ENCODE data around the gene TMEM130.

Gene TMEM130

DNA sequence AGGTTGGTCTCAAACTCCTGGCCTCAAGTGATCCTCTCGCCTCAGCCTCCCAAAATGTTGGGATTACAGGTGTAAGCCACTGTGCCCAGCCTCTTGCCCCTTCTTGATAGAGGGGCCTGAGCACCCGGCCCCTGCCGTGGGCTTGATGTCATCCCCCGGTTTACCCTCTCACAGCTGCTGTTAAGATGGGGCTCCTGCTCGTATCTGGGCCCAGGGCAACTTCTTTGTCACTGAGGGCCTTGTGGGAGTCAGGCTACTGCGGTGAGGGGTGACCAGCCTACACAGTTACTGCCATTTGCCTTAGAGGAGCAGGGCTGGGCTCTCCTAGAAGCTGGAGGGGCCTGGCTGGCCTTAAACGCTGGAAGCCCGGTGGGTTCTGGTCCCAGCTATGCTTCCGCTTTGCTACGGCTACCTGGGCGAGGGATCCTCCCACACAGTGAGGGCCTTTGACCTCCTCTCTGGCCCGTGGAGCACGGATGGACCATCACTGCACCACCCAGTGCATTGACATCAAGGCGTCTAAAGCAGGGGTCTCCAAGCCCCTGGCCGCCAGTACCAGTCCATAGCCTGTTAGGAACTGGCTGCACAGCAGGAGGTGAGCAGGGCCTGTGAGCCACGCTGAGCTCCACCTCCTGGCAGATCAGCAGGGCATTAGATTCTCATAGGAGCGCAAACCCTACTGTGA is 1.1 kb upstream of the TMEM130 start:
- in situ Hi-C loops (cut with MboI; ENCODE audit: low sequenced_read_pairs): no loop called here
- Histone ChIP-seq H3K4me1 (no peaks in the 10 kb centered on the region), H3K9me3 (no peaks in the 10 kb centered on the region), H3K27me3 (ENCODE audit: low read depth) (peaks cover 2% of the 10 kb centered on the region; the same call in 1 of the 2 replicates), H3K4me3 (no peak overlapping the region), H3K36me3 (replicated peaks) (no peaks in the 10 kb centered on the region)
- DNase-seq (ENCODE audit: low spot score in 2 of 2): no peak

DNA sequence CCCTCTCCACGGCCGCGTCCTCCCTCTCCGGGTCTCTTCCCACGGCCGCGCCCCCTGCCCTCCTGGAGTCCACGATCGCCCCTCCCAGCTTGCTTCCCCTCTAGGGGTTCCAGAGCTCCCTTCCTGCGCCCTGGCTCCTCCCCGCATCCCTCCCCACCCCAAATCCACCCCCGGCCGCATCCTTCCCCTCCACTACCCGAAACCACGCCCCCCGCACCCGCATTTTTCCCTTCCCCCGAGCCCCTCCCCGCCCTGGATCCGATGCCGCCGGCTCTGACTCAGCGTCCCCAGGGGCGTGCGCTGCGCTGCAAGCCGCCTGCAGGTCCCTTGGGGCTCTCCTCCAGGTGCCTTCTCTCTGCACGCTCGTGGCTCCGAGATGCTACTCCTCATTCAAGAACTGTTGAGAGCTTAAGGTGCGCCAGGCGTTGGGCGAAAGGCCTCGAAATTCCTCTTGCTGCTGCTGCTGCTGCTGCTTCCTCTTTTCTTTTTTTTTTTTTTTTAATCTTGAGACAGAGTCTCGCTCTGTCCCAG is 372 bp upstream of the TMEM130 start:
- H3K9me3 ChIP-seq: no peaks in the 10 kb centered on the region
- DNase-seq (ENCODE audit: low spot score in 2 of 2): peak; percentile 36 to 79
- in situ Hi-C loops (cut with MboI; ENCODE audit: low sequenced_read_pairs): no loop called here

GRCh38 chr7:98869027-98869596 is 702 bp downstream of the TMEM130 start:
- in situ Hi-C loops (cut with MboI; ENCODE audit: low sequenced_read_pairs): no loop called here
- DNase-seq (ENCODE audit: low spot score in 2 of 2): no peak
- Histone ChIP-seq H3K36me3 (replicated peaks) (no peaks in the 10 kb centered on the region), H3K4me3 (peak overlapping the region; percentile 25), H3K4me1 (peaks cover 5% of the 10 kb centered on the region; the same call in 1 of the 2 replicates), H3K9me3 (no peaks in the 10 kb centered on the region), H3K27me3 (ENCODE audit: low read depth) (peaks cover 2% of the 10 kb centered on the region; the same call in 1 of the 2 replicates)

More for the DNA sequence above, 372 bp upstream of the TMEM130 start:
- Histone ChIP-seq H3K4me1 (peaks cover 4% of the 10 kb centered on the region; the same call in 1 of the 2 replicates), H3K4me3 (peak overlapping the region; percentile 25), H3K36me3 (replicated peaks) (no peaks in the 10 kb centered on the region), H3K27me3 (ENCODE audit: low read depth) (peaks cover 2% of the 10 kb centered on the region; the same call in 1 of the 2 replicates)

GRCh38 chr7:98868450-98868849 is 1.4 kb downstream of the TMEM130 start:
- no peak overlapping the region for H3K4me3 ChIP-seq
- in situ Hi-C loops (cut with MboI; ENCODE audit: low sequenced_read_pairs): no loop called here
- peaks cover 5% of the 10 kb centered on the region; the same call in 1 of the 2 replicates for H3K4me1 ChIP-seq
- no peaks in the 10 kb centered on the region for H3K9me3 ChIP-seq
- no peaks in the 10 kb centered on the region for H3K36me3 ChIP-seq (replicated peaks)
- DNase-seq (ENCODE audit: low spot score in 2 of 2): no peak
- H3K27me3 ChIP-seq (ENCODE audit: low read depth): peaks cover 2% of the 10 kb centered on the region; the same call in 1 of the 2 replicates

- Histone ChIP-seq H3K36me3 (replicated peaks) (no peaks in the 10 kb centered on the region), H3K4me3 (no peak overlapping the region), H3K4me1 (peaks cover 5% of the 10 kb centered on the region; the same call in 1 of the 2 replicates), H3K9me3 (no peaks in the 10 kb centered on the region), H3K27me3 (ENCODE audit: low read depth) (peaks cover 6% of the 10 kb centered on the region; the same call in 1 of the 2 replicates)
- in situ Hi-C loops (cut with MboI; ENCODE audit: low sequenced_read_pairs): no loop called here
- no peak for DNase-seq (ENCODE audit: low spot score in 2 of 2)
Measured at GRCh38 chr7:98866765-98867164, 3.0 kb downstream of the TMEM130 start.

- H3K36me3 ChIP-seq (replicated peaks): no peaks in the 10 kb centered on the region
- DNase-seq (ENCODE audit: low spot score in 2 of 2): no peak
- peaks cover 5% of the 10 kb centered on the region; the same call in 1 of the 2 replicates for H3K4me1 ChIP-seq
- peaks cover 8% of the 10 kb centered on the region; the same call in 1 of the 2 replicates for H3K27me3 ChIP-seq (ENCODE audit: low read depth)
- in situ Hi-C loops (cut with MboI; ENCODE audit: low sequenced_read_pairs): no loop called here
- H3K9me3 ChIP-seq: no peaks in the 10 kb centered on the region
- H3K4me3 ChIP-seq: no peak overlapping the region
Measured at GRCh38 chr7:98866351-98866750, 3.5 kb downstream of the TMEM130 start.

- Histone ChIP-seq H3K4me1 (peaks cover 5% of the 10 kb centered on the region; the same call in 1 of the 2 replicates), H3K9me3 (no peaks in the 10 kb centered on the region), H3K27me3 (ENCODE audit: low read depth) (peaks cover 8% of the 10 kb centered on the region; the same call in 1 of the 2 replicates), H3K4me3 (no peak overlapping the region), H3K36me3 (replicated peaks) (no peaks in the 10 kb centered on the region)
- in situ Hi-C loops (cut with MboI; ENCODE audit: low sequenced_read_pairs): no loop called here
- no peak for DNase-seq (ENCODE audit: low spot score in 2 of 2)
Measured at GRCh38 chr7:98864731-98865453, 4.9 kb downstream of the TMEM130 start.

DNA sequence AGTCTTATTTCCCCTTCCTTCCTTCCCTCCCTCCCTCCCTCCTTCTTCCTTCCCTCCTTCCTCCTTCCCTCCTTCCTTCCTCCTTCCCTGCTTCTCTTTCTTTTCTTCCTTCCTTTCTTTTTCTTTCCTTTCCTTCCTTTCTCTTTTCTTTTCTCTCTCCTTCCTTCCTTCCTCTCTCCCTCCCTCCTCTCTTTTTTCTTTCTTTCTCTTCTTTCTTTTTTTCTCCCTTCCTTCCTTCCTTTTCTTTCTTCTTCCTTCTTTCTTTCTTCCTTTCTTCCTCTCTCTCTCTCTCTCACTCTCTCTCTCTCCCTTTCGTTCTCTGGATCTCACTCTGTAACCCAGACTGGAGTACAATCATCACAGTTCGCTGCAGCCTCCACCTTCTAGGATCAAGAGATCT is 6.2 kb downstream of the TMEM130 start:
- no peak for DNase-seq (ENCODE audit: low spot score in 2 of 2)
- H3K4me1 ChIP-seq: peaks cover 5% of the 10 kb centered on the region; the same call in 1 of the 2 replicates
- no peak overlapping the region for H3K4me3 ChIP-seq
- no peaks in the 10 kb centered on the region for H3K36me3 ChIP-seq (replicated peaks)
- H3K27me3 ChIP-seq (ENCODE audit: low read depth): 0 out of 2 replicates have a peak, but pooled peaks cover 6% of the 10 kb centered on the region
- in situ Hi-C loops (cut with MboI; ENCODE audit: low sequenced_read_pairs): no loop called here
- H3K9me3 ChIP-seq: no peaks in the 10 kb centered on the region

DNA sequence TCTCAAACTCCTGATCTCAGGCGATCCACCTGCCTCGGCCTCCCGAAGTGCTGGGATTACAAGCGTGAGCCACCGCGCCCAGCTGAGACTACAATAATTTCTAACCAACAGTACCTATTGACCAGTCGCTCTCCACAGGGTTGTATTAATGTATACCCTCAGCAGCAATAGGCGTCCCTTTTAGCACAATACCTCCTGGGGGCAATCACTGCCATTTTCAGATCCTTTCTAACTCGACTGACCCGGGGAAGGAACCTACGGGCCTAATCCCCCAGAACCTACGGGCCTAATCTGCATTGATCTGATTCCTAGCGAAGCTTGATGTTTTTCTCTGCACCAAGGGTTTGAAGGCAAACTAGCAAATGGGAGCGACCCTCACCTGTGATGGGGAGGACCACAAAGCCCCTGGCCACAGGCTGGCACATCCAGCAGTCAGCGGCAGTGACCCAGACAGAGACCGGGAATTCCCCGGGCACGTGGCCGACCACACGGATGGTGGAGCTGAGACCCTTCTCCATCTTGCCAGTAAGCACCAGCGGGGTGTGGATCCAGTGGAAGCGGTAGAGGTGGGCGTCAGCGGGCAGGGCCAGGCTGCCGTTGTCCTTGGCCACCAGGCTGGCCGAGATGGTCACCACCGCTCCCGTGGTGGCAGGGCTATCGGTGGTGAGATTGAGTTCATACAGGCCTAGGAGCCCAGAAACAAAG is 6.9 kb downstream of the TMEM130 start:
- Histone ChIP-seq H3K4me1 (peaks cover 5% of the 10 kb centered on the region; the same call in 1 of the 2 replicates), H3K27me3 (ENCODE audit: low read depth) (0 out of 2 replicates have a peak, but pooled peaks cover 6% of the 10 kb centered on the region), H3K9me3 (no peaks in the 10 kb centered on the region), H3K36me3 (replicated peaks) (no peaks in the 10 kb centered on the region), H3K4me3 (no peak overlapping the region)
- no peak for DNase-seq (ENCODE audit: low spot score in 2 of 2)
- in situ Hi-C loops (cut with MboI; ENCODE audit: low sequenced_read_pairs): no loop called here

- DNase-seq (ENCODE audit: low spot score in 2 of 2): no peak
- 0 out of 2 replicates have a peak, but pooled peaks cover 6% of the 10 kb centered on the region for H3K27me3 ChIP-seq (ENCODE audit: low read depth)
- H3K4me3 ChIP-seq: no peak overlapping the region
- H3K36me3 ChIP-seq (replicated peaks): no peaks in the 10 kb centered on the region
- peaks cover 5% of the 10 kb centered on the region; the same call in 1 of the 2 replicates for H3K4me1 ChIP-seq
- in situ Hi-C loops (cut with MboI; ENCODE audit: low sequenced_read_pairs): no loop called here
- H3K9me3 ChIP-seq: no peaks in the 10 kb centered on the region
Measured at GRCh38 chr7:98862203-98862602, 7.6 kb downstream of the TMEM130 start.

DNA sequence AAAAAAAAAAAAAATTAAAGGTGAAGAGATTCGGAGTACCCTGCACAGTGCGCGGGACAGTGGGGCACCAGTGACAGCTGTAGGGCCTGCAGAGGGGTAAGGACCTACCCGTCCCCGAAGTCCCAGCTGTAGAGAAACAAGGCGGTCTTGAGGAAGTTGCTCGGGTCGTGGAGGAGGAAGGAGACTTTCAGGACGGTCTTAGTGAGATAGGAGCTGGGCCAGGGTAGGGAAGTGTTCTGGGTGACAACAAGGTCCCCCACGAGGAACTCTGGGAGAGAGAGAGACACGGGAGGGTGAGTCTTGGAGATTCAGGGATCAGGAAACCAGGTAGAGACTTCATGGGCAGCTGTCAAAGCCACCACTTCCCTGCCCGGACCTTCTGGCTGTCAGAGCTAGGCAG is 9.7 kb downstream of the TMEM130 start:
- peaks cover under 1% of the 10 kb centered on the region; the same call in 1 of the 2 replicates for H3K4me1 ChIP-seq
- H3K27me3 ChIP-seq (ENCODE audit: low read depth): 0 out of 2 replicates have a peak, but pooled peaks cover 6% of the 10 kb centered on the region
- H3K9me3 ChIP-seq: no peaks in the 10 kb centered on the region
- in situ Hi-C loops (cut with MboI; ENCODE audit: low sequenced_read_pairs): no loop called here
- H3K4me3 ChIP-seq: no peak overlapping the region
- H3K36me3 ChIP-seq (replicated peaks): no peaks in the 10 kb centered on the region
- no peak for DNase-seq (ENCODE audit: low spot score in 2 of 2)

GRCh38 chr7:98855610-98856422 is 14.0 kb downstream of the TMEM130 start:
- H3K27me3 ChIP-seq (ENCODE audit: low read depth): no peaks in the 10 kb centered on the region
- no peak for DNase-seq (ENCODE audit: low spot score in 2 of 2)

More at GRCh38 chr7:98855610-98856422, 14.0 kb downstream of the TMEM130 start:
- no peaks in the 10 kb centered on the region for H3K4me1 ChIP-seq
- no peaks in the 10 kb centered on the region for H3K36me3 ChIP-seq (replicated peaks)
- in situ Hi-C loops (cut with MboI; ENCODE audit: low sequenced_read_pairs): no loop called here
- no peak overlapping the region for H3K4me3 ChIP-seq
- no peaks in the 10 kb centered on the region for H3K9me3 ChIP-seq

All from HAP-1 (cell line).